Sigmoid colon (tissue), 4 donors: ENCODE results near the gene RBM34.

Experiments
- CTCF ChIP-seq, 4 experiments: fragments of 450-650 bp in 3 of 4; fragments of 200-600 bp in 1 of 4; IDR thresholded peaks; one replicate each; pipeline ENCODE4 v1.5.1; 2016 to 2019; ENCODE audit warnings: antibody characterized with exemption in 4 of 4, mild to moderate bottlenecking in 3 of 4, moderate library complexity in 2 of 4
- EP300 ChIP-seq, 4 donors: sonication (generic); formaldehyde crosslinking; IDR thresholded peaks; one replicate each; pipeline ENCODE4 v1.6.1; 2017; ENCODE audit warnings: antibody characterized with exemption in 4 of 4
- POLR2A ChIP-seq, 2 donors: fragments of 450-650 bp; IDR thresholded peaks; one replicate each; pipeline ENCODE4 v1.6.1; 2016; ENCODE audit warnings: antibody characterized with exemption in 2 of 2, mild to moderate bottlenecking in 2 of 2, moderate library complexity in 2 of 2
- POLR2AphosphoS5 ChIP-seq, 4 donors: sonication (generic); formaldehyde crosslinking; IDR thresholded peaks; one replicate each; pipeline ENCODE4 v1.6.1; 2017; ENCODE audit warnings: antibody characterized with exemption in 4 of 4

- TF ChIP-seq EP300 (IDR thresholded peaks at IDR 0.05): no peak
- no peak for TF ChIP-seq CTCF (IDR thresholded peaks at IDR 0.05)
- no peak for TF ChIP-seq POLR2AphosphoS5 (IDR thresholded peaks at IDR 0.05)
- TF ChIP-seq POLR2A (IDR thresholded peaks at IDR 0.05): no peak
Observed at GRCh38 chr1:235122348-235122747, 38.7 kb downstream of the RBM34 start.
